MM.1S (cell line): ENCODE results near the gene CUL1.
A peak's percentile ranks its signal among the peaks of the same experiment; 100 is the strongest.

Experiments
- DNase-seq: peaks from one replicate; pipeline ENCODE4 v3.0.0-alpha.2; 2015
- H2AFZ ChIP-seq: fragments of 300-600 bp; sonication (generic); 2 replicates; pipeline ENCODE4 v1.6.0; 2016; ENCODE audit warnings: antibody characterized with exemption, low read length
- H3F3A ChIP-seq: fragments of 300-600 bp; sonication (generic); 2 replicates; pipeline ENCODE4 v1.6.1; 2016; ENCODE audit warnings: mild to moderate bottlenecking, antibody characterized with exemption, low read length, moderate library complexity, mixed read lengths; ENCODE audit not compliant: insufficient read depth
- H3K27ac ChIP-seq: fragments of 300-600 bp; sonication (generic); 2 replicates; pipeline ENCODE4 v1.5.1; 2016; ENCODE audit warnings: mild to moderate bottlenecking, low read length
- H3K27me3 ChIP-seq: fragments of 300-600 bp; sonication (generic); replicated peaks from 2 replicates; pipeline ENCODE4 v1.6.0; 2016; ENCODE audit warnings: low read length; ENCODE audit not compliant: insufficient read depth
- H3K36me3 ChIP-seq: fragments of 300-600 bp; sonication (generic); replicated peaks from 2 replicates; pipeline ENCODE4 v1.6.1; 2016; ENCODE audit warnings: mild to moderate bottlenecking, low read length, mixed read lengths; ENCODE audit not compliant: insufficient read depth
- H3K4me1 ChIP-seq: fragments of 300-600 bp; sonication (generic); 2 replicates; pipeline ENCODE4 v1.6.1; 2016; ENCODE audit warnings: low read length, mixed read lengths
- H3K4me2 ChIP-seq: fragments of 300-600 bp; sonication (generic); 2 replicates; pipeline ENCODE4 v1.6.0; 2016; ENCODE audit warnings: low read depth, low read length
- H3K4me3 ChIP-seq: fragments of 300-600 bp; sonication (generic); 2 replicates; pipeline ENCODE4 v1.5.1; 2016; ENCODE audit warnings: low read length, mixed read lengths
- H3K79me2 ChIP-seq: fragments of 300-600 bp; sonication (generic); 2 replicates; pipeline ENCODE4 v1.6.1; 2016; ENCODE audit warnings: mixed run types, low read length, mixed read lengths
- H3K9ac ChIP-seq: fragments of 300-600 bp; sonication (generic); 2 replicates; pipeline ENCODE4 v1.6.1; 2016; ENCODE audit warnings: low read length, mixed read lengths
- H3K9me2 ChIP-seq: fragments of 300-600 bp; sonication (generic); replicated peaks from 2 replicates; pipeline ENCODE4 v1.6.1; 2016; ENCODE audit warnings: mild to moderate bottlenecking, low read length, mixed read lengths; ENCODE audit not compliant: insufficient read depth
- H3K9me3 ChIP-seq: fragments of 300-600 bp; sonication (generic); replicated peaks from 2 replicates; pipeline ENCODE4 v1.6.1; 2016; ENCODE audit warnings: mild to moderate bottlenecking, low read length, mixed read lengths; ENCODE audit not compliant: insufficient read depth
- H4K20me1 ChIP-seq: fragments of 300-600 bp; sonication (generic); 2 replicates; pipeline ENCODE4 v1.6.1; 2016; ENCODE audit warnings: mild to moderate bottlenecking, low read length, moderate library complexity, mixed read lengths; ENCODE audit not compliant: insufficient read depth
- CTCF ChIP-seq: fragments of 300-600 bp; sonication (generic); IDR thresholded peaks from 2 replicates; pipeline ENCODE4 v1.5.1; 2016; ENCODE audit warnings: antibody characterized with exemption, low read length, mixed read lengths
- EZH2 ChIP-seq: fragments of 300-600 bp; sonication (generic); optimal IDR thresholded peaks from 2 replicates; pipeline ENCODE3; 2017; ENCODE audit warnings: low read depth, mild to moderate bottlenecking, antibody characterized with exemption, low read length, mixed read lengths
- EZH2phosphoT487 ChIP-seq: fragments of 300-600 bp; sonication (generic); IDR thresholded peaks from 2 replicates; pipeline ENCODE4 v1.6.1; 2018; ENCODE audit warnings: antibody characterized with exemption, low read length

CUL1 gene

GRCh38 chr7:148711191-148712102, 12.7 kb downstream of the CUL1 start:
- peak overlapping the region; percentile 65 for H3K4me2 ChIP-seq

DNA sequence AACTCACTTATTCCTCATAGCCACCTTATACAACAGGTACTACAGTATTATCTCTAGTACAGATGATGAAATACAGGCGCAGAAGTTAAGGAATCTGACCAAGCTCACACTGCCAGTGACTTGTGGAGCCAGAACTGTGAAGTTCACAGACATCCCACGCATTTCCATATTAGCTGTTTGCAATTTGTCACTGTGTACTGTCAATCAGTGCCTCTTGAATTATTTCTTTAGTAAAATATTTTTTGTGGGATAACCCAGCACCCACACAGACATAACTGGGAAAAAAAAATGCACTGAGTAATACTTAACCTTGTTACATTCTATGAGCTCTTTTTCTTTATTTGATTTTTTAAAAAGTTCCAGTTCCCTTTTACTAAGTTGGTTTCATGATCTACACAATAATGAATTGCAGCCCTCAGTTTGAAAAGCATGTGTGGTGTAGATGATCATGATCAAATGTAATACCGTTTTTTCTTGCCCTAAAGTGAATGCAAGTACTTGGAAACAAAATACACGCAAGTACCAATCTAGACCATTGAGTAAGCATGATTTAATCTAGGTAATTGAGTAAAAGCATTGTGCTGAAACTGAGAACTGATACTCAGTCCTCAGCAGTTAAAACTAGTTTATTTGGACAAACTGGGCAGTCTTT, 14.1 kb downstream of the CUL1 start:
- H3K4me1 ChIP-seq = peaks cover 95% of the 10 kb centered on the region

More at GRCh38 chr7:148711191-148712102, 12.7 kb downstream of the CUL1 start:
- Histone ChIP-seq H3K79me2 (peaks cover 99% of the 10 kb centered on the region), H3K9ac (peak overlapping the region; percentile 48), H3K27ac (peak overlapping the region; percentile 88), H3F3A (peaks cover 80% of the 10 kb centered on the region), H3K9me3 (no peaks in the 10 kb centered on the region), H3K36me3 (no peaks in the 10 kb centered on the region), H2AFZ (no peak overlapping the region), H3K4me1 (peaks cover 92% of the 10 kb centered on the region), H3K4me3 (peak overlapping the region; percentile 18), H4K20me1 (peaks cover 21% of the 10 kb centered on the region), H3K9me2 (no peaks in the 10 kb centered on the region), H3K27me3 (no peaks in the 10 kb centered on the region)
- peak; percentile 78 for DNase-seq
- TF ChIP-seq EZH2phosphoT487 (no peak), EZH2 (no peak), CTCF (no peak)

GRCh38 chr7:148714498-148714897, 15.8 kb downstream of the CUL1 start:
- Histone ChIP-seq H3K9ac (peak overlapping the region; percentile 9; the same call in 1 of the 2 replicates), H2AFZ (no peak overlapping the region), H3K9me3 (no peaks in the 10 kb centered on the region), H3K4me2 (peak overlapping the region; percentile 69), H3K4me3 (peak overlapping the region; percentile 20; the same call in 1 of the 2 replicates), H3K36me3 (no peaks in the 10 kb centered on the region), H3K79me2 (peaks cover 99% of the 10 kb centered on the region), H3K4me1 (peaks cover 87% of the 10 kb centered on the region), H3K9me2 (no peaks in the 10 kb centered on the region), H3F3A (peaks cover 65% of the 10 kb centered on the region), H3K27ac (peak overlapping the region; percentile 88), H3K27me3 (no peaks in the 10 kb centered on the region), H4K20me1 (peaks cover 14% of the 10 kb centered on the region)
- TF ChIP-seq CTCF (peak; percentile 3; the same call in 1 of the 2 replicates), EZH2phosphoT487 (no peak), EZH2 (no peak)
- peak; percentile 42 for DNase-seq

More for the DNA sequence above, 14.1 kb downstream of the CUL1 start:
- H4K20me1 ChIP-seq = peaks cover 17% of the 10 kb centered on the region
- peaks cover 99% of the 10 kb centered on the region for H3K79me2 ChIP-seq
- no peaks in the 10 kb centered on the region for H3K27me3 ChIP-seq
- H3K4me2 ChIP-seq = peak overlapping the region; percentile 65
- DNase-seq = peak; percentile 91
- TF ChIP-seq EZH2phosphoT487 (no peak), CTCF (no peak), EZH2 (no peak)
- no peak overlapping the region for H2AFZ ChIP-seq
- peak overlapping the region; percentile 48 for H3K9ac ChIP-seq
- no peaks in the 10 kb centered on the region for H3K36me3 ChIP-seq
- H3F3A ChIP-seq = peaks cover 68% of the 10 kb centered on the region
- H3K9me2 ChIP-seq = no peaks in the 10 kb centered on the region
- peak overlapping the region; percentile 18; the same call in 1 of the 2 replicates for H3K4me3 ChIP-seq
- H3K27ac ChIP-seq = peak overlapping the region; percentile 88
- no peaks in the 10 kb centered on the region for H3K9me3 ChIP-seq
